WI38 (cell line): ENCODE measurements around the gene PCDHGB2.
"Not testable (repeated sequence)": the region's sequence is repeated elsewhere in the genome, so short reads cannot be mapped to it uniquely, and the experiment has no call there.

Experiments used
- H3K4me3 ChIP-seq: 2 replicates; pipeline ENCODE4 v1.5.1; 2011; ENCODE audit warnings: low read depth, mild to moderate bottlenecking, control low read depth, low read length
- CTCF ChIP-seq: IDR thresholded peaks from 2 replicates; pipeline ENCODE4 v1.5.1; 2012; ENCODE audit warnings: low read depth, mild to moderate bottlenecking, control low read depth, low read length

Gene PCDHGB2

GRCh38 chr5:141407790-141408505 is 48.2 kb downstream of the PCDHGB2 start, which contains the start of gene PCDHGB6:
Gene PCDHGB6, plus strand, starts transcription at chr5:141408021. Its CDS starts 182 bp downstream, at chr5:141408203.
- 0 out of 2 replicates have a peak, but pooled peaks have one; percentile 15 for TF ChIP-seq CTCF
- H3K4me3 ChIP-seq, result not testable (repeated sequence)

GRCh38 chr5:141409598-141410306 is 50.0 kb downstream of the PCDHGB2 start:
- TF ChIP-seq CTCF, result no peak
- H3K4me3 ChIP-seq, result no peak overlapping the region

- no peak for TF ChIP-seq CTCF
- no peak overlapping the region for H3K4me3 ChIP-seq
These were observed 51.8 kb downstream of the PCDHGB2 start for GRCh38 chr5:141411575-141411974.
